Measurements from ENCODE around the gene MBD3.

The MBD3 gene

DNA sequence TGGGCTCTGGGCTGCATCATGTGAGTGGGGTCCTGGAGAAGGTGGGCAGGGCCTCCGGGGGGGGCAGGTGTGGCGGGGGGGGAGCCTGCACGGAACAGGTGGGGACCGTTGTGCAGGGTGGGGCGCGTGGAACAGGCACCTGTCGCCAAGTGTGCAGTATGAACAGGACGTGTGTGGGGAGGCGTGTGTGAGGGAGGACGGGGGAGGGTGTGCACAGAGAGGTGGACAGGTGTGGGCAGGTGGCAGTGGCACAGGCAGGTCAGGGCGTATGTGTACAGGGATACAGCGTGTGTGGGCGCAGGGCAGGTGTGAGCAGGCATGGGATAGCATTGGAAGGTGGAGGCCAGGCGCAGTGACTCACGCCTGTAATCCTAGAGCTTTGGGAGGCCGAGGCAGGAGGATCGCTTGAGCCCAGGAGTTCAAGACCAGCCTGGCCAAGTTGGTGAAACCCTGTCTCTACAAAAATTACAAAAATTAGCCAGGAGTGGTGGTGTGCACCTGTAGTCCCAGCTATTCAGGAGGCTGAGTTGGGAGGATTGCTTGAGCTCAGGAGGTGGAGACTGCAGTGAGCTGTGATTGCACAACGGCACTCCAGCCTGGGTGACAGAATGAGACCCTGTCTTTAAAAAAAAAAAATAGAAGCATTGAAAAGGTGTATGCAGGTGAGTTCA lies 65.6 kb downstream of the MBD3 start:
- TF ChIP-seq ZFX (IDR thresholded peaks at IDR 0.05; ENCODE audit: borderline replicate concordance) (no peak), CTCF (IDR thresholded peaks at IDR 0.05) (no peak)

DNA sequence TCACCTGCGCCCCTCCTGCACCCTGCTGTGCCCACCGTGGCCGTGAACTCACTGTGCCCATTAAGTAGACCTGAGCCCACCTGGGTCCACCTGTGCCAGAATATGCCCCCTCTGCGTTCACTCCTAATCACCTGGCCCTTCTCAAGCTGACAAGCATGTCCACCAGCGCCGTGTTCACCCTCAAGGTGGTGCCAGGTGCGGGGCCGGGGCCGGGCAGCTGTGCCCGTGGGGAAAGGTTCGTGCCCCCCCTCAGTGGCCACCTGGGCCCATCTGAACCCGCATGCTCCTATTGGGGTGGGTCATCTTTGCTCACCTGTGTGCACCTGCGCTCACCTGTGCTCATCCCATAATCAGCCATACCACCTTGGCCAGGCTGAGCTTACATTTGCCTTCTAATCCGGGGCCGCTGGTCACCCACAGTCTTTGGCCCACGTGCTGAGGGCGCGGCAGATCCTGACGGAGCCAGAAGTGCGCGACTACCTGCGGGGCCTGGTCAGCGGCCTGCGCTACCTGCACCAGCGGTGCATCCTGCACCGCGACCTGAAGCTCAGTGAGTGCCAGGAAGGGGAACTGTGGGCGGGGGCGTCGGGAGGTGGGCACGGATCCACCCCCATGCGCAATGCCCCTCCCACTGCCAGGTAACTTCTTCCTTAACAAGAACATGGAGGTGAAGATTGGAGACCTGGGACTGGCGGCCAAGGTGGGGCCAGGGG lies 66.4 kb downstream of the MBD3 start:
- TF ChIP-seq ZFX (IDR thresholded peaks at IDR 0.05; ENCODE audit: borderline replicate concordance) (no peak), CTCF (IDR thresholded peaks at IDR 0.05) (no peak)
- H3K27ac ChIP-seq, result no peak overlapping the region

More for the DNA sequence above, 65.6 kb downstream of the MBD3 start:
- H3K27ac ChIP-seq, result no peak overlapping the region

- no peak overlapping the region for H3K27ac ChIP-seq
- no peak for TF ChIP-seq ZFX (IDR thresholded peaks at IDR 0.05; ENCODE audit: borderline replicate concordance)
- TF ChIP-seq CTCF (IDR thresholded peaks at IDR 0.05), result no peak
Observed at GRCh38 chr19:1525343-1525742, 67.3 kb downstream of the MBD3 start.

DNA sequence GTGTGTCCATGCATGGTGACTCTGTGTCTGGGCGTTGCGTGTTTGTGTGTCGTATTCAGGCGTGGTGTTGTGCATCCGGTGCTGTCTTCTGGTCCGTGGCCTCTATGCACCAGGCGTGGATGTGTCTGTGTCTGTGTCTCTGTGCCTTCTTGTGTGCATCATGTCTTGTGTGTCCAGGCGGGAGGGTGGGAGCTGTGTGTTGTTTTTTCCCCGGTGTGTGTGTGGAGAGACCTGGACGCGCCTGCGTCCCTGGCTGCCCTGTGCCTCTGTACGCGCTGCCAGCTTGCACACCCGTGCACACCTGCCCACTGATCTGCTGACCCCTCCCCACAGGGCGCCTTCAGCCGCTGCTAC lies 67.7 kb downstream of the MBD3 start:
- H3K27ac ChIP-seq, result no peak overlapping the region

DNA sequence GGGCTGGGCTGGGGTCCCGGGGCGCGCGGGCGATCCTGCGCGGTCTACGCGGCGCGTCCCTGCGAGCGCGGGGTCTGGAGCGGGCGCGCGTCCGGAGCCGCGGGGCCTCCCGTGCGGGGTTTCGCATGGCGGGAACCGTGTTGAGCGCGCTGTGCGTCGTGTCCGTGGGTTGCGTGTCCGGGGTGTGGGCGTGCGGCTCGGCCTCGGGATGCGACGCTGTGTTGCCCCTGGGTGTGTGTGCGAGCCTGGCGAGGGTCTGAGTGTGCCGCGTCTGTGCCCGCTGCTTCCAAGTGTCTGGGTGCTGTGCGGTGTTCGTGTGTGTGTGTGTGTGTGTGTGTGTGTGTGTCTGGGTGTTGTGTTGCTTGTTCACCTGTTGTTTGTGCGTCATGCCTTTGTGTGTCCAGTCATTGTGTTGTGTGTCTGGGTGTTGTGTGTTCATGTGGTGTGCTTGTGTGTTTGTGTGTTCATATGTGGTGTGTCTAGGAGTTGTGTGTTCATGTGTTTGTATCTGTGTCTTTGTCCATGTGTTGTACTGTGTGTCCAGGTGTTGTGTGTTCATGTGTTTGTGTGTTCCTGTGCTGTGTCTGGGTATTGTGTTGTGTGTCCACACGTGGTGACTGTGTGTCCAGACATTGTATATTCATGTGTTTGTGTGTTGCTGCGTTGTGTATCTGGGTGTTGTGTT lies 68.2 kb downstream of the MBD3 start:
- no peak overlapping the region for H3K27ac ChIP-seq
- TF ChIP-seq ZFX (IDR thresholded peaks at IDR 0.05; ENCODE audit: borderline replicate concordance) (no peak), CTCF (IDR thresholded peaks at IDR 0.05) (no peak)

More for the DNA sequence above, 67.7 kb downstream of the MBD3 start:
- no peak for TF ChIP-seq CTCF (IDR thresholded peaks at IDR 0.05)
